ENCODE results near the gene EFNA5.

EFNA5 gene

GRCh38 chr5:107380654-107381053 is 290.1 kb downstream of the EFNA5 start:
- DNase-seq, result no peak
- no peak for TF ChIP-seq GATA1 (IDR thresholded peaks at IDR 0.05; ENCODE audit: low read depth, low read length)
- TF ChIP-seq POLR2A (IDR thresholded peaks at IDR 0.05; ENCODE audit: low read length), result no peak

GRCh38 chr5:107378218-107378899 is 292.4 kb downstream of the EFNA5 start:
- DNase-seq, result no peak
- no peak for TF ChIP-seq GATA1 (IDR thresholded peaks at IDR 0.05; ENCODE audit: low read depth, low read length)
- no peak for TF ChIP-seq POLR2A (IDR thresholded peaks at IDR 0.05; ENCODE audit: low read length)

- DNase-seq, result no peak
- TF ChIP-seq POLR2A (IDR thresholded peaks at IDR 0.05; ENCODE audit: low read length), result no peak
Measured at GRCh38 chr5:107377277-107377609, 293.5 kb downstream of the EFNA5 start.

- no peak for TF ChIP-seq POLR2A (IDR thresholded peaks at IDR 0.05; ENCODE audit: low read length)
- TF ChIP-seq GATA1 (IDR thresholded peaks at IDR 0.05; ENCODE audit: low read depth, low read length), result no peak
- DNase-seq, result no peak
Measured at GRCh38 chr5:107376546-107377276, 294.0 kb downstream of the EFNA5 start.

GRCh38 chr5:107373549-107374263 is 297.0 kb downstream of the EFNA5 start:
- no peak for DNase-seq
- TF ChIP-seq GATA1 (IDR thresholded peaks at IDR 0.05; ENCODE audit: low read depth, low read length) (no peak), POLR2A (IDR thresholded peaks at IDR 0.05; ENCODE audit: low read length) (no peak)

- TF ChIP-seq POLR2A (IDR thresholded peaks at IDR 0.05; ENCODE audit: low read length), result no peak
- no peak for TF ChIP-seq GATA1 (IDR thresholded peaks at IDR 0.05; ENCODE audit: low read depth, low read length)
- DNase-seq, result no peak
Measured at GRCh38 chr5:107372723-107373450, 297.9 kb downstream of the EFNA5 start.

GRCh38 chr5:107370396-107370968 is 300.3 kb downstream of the EFNA5 start:
- DNase-seq, result no peak
- TF ChIP-seq POLR2A (IDR thresholded peaks at IDR 0.05; ENCODE audit: low read length) (no peak), GATA1 (IDR thresholded peaks at IDR 0.05; ENCODE audit: low read depth, low read length) (no peak)

- no peak for TF ChIP-seq POLR2A (IDR thresholded peaks at IDR 0.05; ENCODE audit: low read length)
- no peak for TF ChIP-seq GATA1 (IDR thresholded peaks at IDR 0.05; ENCODE audit: low read depth, low read length)
- no peak for DNase-seq
Measured at GRCh38 chr5:107369622-107370021, 301.1 kb downstream of the EFNA5 start.

- no peak for DNase-seq
- TF ChIP-seq POLR2A (IDR thresholded peaks at IDR 0.05; ENCODE audit: low read length) (no peak), GATA1 (IDR thresholded peaks at IDR 0.05; ENCODE audit: low read depth, low read length) (no peak)
Measured at GRCh38 chr5:107368615-107369014, 302.1 kb downstream of the EFNA5 start.

GRCh38 chr5:107367939-107368338 is 302.8 kb downstream of the EFNA5 start:
- TF ChIP-seq GATA1 (IDR thresholded peaks at IDR 0.05; ENCODE audit: low read depth, low read length) (no peak), POLR2A (IDR thresholded peaks at IDR 0.05; ENCODE audit: low read length) (no peak)

GRCh38 chr5:107367480-107367879 is 303.3 kb downstream of the EFNA5 start:
- no peak for DNase-seq
- no peak for TF ChIP-seq POLR2A (IDR thresholded peaks at IDR 0.05; ENCODE audit: low read length)
- no peak for TF ChIP-seq GATA1 (IDR thresholded peaks at IDR 0.05; ENCODE audit: low read depth, low read length)

More at GRCh38 chr5:107367939-107368338, 302.8 kb downstream of the EFNA5 start:
- no peak for DNase-seq

GRCh38 chr5:107365320-107366109 is 305.2 kb downstream of the EFNA5 start:
- no peak for DNase-seq
- TF ChIP-seq POLR2A (IDR thresholded peaks at IDR 0.05; ENCODE audit: low read length), result no peak
- no peak for TF ChIP-seq GATA1 (IDR thresholded peaks at IDR 0.05; ENCODE audit: low read depth, low read length)

Data from erythroblast (primary cell).